ENCODE measurements around the gene OR52I2. TPM values are rescaled to one million over a fixed set of nuclear protein-coding genes. Genes with fewer than 3 reads are reported as not detected.

OR52I2 gene
- total RNA-seq, 1 donor from 2014 or later = 0.49 TPM

DNA sequence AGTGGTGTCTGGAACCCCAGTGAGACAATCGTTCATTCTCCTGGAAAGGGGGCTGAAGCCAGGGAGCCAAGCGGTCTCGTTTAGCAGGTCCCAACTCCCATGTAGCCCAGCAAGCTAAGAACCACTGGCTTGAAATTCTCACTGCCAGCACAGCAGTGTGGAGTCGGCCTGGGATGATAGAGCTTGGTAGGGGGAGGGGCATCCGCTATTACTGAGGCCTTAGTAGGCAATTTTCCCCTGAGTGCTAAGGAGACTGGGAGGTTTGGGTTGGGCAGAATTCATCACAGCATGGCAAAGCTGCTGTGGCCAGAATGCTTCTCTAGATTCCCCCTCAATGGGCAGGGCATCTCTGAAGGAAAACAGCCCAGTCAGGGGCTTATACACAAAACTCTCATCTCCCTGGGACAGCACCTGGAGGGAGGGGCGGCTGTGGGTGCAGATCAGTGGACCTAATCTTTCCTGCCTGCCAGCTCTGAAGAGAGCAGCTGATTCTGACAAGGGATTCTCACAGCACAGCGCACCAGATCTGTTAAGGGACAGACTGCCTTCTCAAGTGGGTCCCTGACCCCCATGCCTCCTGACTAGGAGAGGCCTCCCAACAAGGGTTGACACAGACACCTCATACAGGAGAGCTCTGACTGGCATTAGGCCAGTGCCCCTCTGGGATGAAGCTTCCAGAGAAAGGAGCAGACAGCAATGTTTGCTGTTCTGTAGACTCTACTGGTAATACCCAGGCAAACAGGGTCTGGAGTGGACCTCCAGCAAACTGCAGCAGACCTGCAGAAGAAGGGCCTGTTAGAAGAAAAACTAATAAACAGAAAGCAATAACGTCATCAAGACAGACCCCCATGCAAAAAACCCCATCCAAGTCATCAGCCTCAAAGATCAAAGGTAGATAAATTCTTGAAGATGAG is 21.8 kb upstream of the OR52I2 start:
- no peak for TF ChIP-seq CTCF (IDR thresholded peaks at IDR 0.05; ENCODE audit: partially characterized antibody, unreplicated experiment)
- no peak for DNase-seq
- H3K27ac Mint-ChIP-seq (ENCODE audit: unreplicated experiment) = no peak overlapping the region
- H3K36me3 Mint-ChIP-seq (ENCODE audit: unreplicated experiment) = peaks cover 17% of the 10 kb centered on the region
- no peak overlapping the region for H3K4me3 Mint-ChIP-seq (ENCODE audit: unreplicated experiment)
- no peaks in the 10 kb centered on the region for H3K4me1 Mint-ChIP-seq (ENCODE audit: low read depth, unreplicated experiment)
- peaks cover 2% of the 10 kb centered on the region for H3K9me3 Mint-ChIP-seq (ENCODE audit: unreplicated experiment)
- no peaks in the 10 kb centered on the region for H3K27me3 Mint-ChIP-seq (ENCODE audit: unreplicated experiment)

GRCh38 chr11:4560467-4560866 is 21.1 kb upstream of the OR52I2 start:
- no peak overlapping the region for H3K27ac Mint-ChIP-seq (ENCODE audit: unreplicated experiment)

DNA sequence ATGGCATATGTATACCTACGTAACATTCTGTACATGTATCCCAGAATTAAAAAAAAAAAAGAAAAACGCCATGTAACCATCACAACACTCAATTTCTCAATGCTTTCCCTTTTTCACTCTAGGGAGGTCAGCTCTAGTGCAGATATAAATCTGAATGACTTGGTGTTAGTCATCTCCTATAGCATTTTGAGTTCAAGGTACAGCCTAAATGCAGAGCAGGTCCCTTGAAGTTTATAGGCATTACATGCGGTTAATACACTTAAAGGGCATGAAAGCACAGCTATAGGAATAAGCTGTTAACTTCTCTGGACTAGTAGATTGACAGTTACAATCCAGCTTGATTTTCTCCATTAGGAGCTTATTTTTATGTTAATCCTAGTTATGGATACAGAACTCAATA is 16.2 kb upstream of the OR52I2 start:
- H3K4me3 Mint-ChIP-seq (ENCODE audit: unreplicated experiment) = no peak overlapping the region
- no peaks in the 10 kb centered on the region for H3K27me3 Mint-ChIP-seq (ENCODE audit: unreplicated experiment)
- no peak for TF ChIP-seq CTCF (IDR thresholded peaks at IDR 0.05; ENCODE audit: partially characterized antibody, unreplicated experiment)
- H3K4me1 Mint-ChIP-seq (ENCODE audit: low read depth, unreplicated experiment) = no peaks in the 10 kb centered on the region
- peaks cover 2% of the 10 kb centered on the region for H3K9me3 Mint-ChIP-seq (ENCODE audit: unreplicated experiment)
- no peak overlapping the region for H3K27ac Mint-ChIP-seq (ENCODE audit: unreplicated experiment)
- H3K36me3 Mint-ChIP-seq (ENCODE audit: unreplicated experiment) = peaks cover 17% of the 10 kb centered on the region
- DNase-seq = no peak

More at GRCh38 chr11:4560467-4560866, 21.1 kb upstream of the OR52I2 start:
- H3K9me3 Mint-ChIP-seq (ENCODE audit: unreplicated experiment) = peaks cover 2% of the 10 kb centered on the region
- TF ChIP-seq CTCF (IDR thresholded peaks at IDR 0.05; ENCODE audit: partially characterized antibody, unreplicated experiment) = no peak
- DNase-seq = no peak
- H3K27me3 Mint-ChIP-seq (ENCODE audit: unreplicated experiment) = no peaks in the 10 kb centered on the region
- peaks cover 17% of the 10 kb centered on the region for H3K36me3 Mint-ChIP-seq (ENCODE audit: unreplicated experiment)
- H3K4me1 Mint-ChIP-seq (ENCODE audit: low read depth, unreplicated experiment) = no peaks in the 10 kb centered on the region
- no peak overlapping the region for H3K4me3 Mint-ChIP-seq (ENCODE audit: unreplicated experiment)

DNA sequence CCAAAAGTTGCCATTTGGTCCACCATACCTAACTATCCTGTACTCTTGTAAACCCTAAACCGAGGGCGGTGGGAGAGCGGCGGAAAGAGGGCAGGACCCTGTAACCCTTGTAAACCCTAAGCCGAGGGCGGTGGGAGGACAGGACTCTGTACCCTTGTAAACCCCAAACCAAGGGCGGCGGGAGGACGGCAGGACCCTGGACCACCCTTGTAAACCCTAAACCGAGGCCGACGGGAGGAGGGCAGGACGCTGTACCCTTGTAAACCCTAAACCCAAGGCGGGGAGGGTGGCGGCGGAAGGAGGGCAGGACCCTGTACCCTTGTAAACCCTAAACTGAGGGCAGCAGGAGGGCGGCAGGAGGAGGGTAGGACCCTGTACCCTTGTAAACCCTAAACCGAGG is 12.5 kb upstream of the OR52I2 start:
- peaks cover 5% of the 10 kb centered on the region for H3K36me3 Mint-ChIP-seq (ENCODE audit: unreplicated experiment)
- H3K4me1 Mint-ChIP-seq (ENCODE audit: low read depth, unreplicated experiment) = no peaks in the 10 kb centered on the region
- H3K27ac Mint-ChIP-seq (ENCODE audit: unreplicated experiment) = no peak overlapping the region
- TF ChIP-seq CTCF (IDR thresholded peaks at IDR 0.05; ENCODE audit: partially characterized antibody, unreplicated experiment) = no peak
- H3K9me3 Mint-ChIP-seq (ENCODE audit: unreplicated experiment) = no peaks in the 10 kb centered on the region
- H3K27me3 Mint-ChIP-seq (ENCODE audit: unreplicated experiment) = no peaks in the 10 kb centered on the region
- DNase-seq = no peak
- H3K4me3 Mint-ChIP-seq (ENCODE audit: unreplicated experiment) = no peak overlapping the region

DNA sequence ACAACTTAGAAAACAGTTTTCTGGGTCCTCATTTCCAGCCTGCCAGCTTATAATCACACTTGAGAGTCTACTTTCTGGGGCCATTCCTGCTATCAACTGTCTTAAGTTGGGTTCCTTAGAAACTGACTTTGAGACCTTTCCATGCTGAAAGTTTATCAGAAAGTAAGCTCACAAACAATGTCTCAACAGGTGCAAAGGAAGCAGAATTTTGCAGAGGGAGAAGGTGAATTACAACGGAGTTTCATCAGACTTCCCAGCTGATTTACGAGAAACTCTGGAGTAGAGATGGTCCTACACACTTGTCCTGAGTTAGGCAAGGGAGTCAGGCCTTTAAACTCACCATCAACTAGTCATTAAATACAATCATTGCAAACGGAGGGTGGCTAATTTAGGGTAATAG is 4.7 kb upstream of the OR52I2 start:
- no peak for DNase-seq
- no peak overlapping the region for H3K4me3 Mint-ChIP-seq (ENCODE audit: unreplicated experiment)
- no peaks in the 10 kb centered on the region for H3K36me3 Mint-ChIP-seq (ENCODE audit: unreplicated experiment)
- H3K27ac Mint-ChIP-seq (ENCODE audit: unreplicated experiment) = no peak overlapping the region
- H3K9me3 Mint-ChIP-seq (ENCODE audit: unreplicated experiment) = no peaks in the 10 kb centered on the region
- no peak for TF ChIP-seq CTCF (IDR thresholded peaks at IDR 0.05; ENCODE audit: partially characterized antibody, unreplicated experiment)
- H3K4me1 Mint-ChIP-seq (ENCODE audit: low read depth, unreplicated experiment) = no peaks in the 10 kb centered on the region
- H3K27me3 Mint-ChIP-seq (ENCODE audit: unreplicated experiment) = no peaks in the 10 kb centered on the region

Data from glutamatergic neuron (in vitro differentiated cells).